PC-3 (cell line): Measurements from ENCODE around the gene SYT1.

Experiments used
- EZH2 ChIP-seq: fragments of 300-600 bp; sonication (generic); IDR thresholded peaks from one replicate; pipeline ENCODE4 v1.6.1; 2017; ENCODE audit warnings: antibody characterized with exemption, mild to moderate bottlenecking, low read length; ENCODE audit not compliant: unreplicated experiment
- EZH2phosphoT487 ChIP-seq: fragments of 300-600 bp; sonication (generic); IDR thresholded peaks from 2 replicates; pipeline ENCODE4 v1.6.1; 2018; ENCODE audit warnings: mild to moderate bottlenecking, antibody characterized with exemption, low read length, borderline replicate concordance
- TF ChIP-seq, protein P1 (sequence below): fragments of 300-600 bp; sonication (generic); conservative IDR thresholded peaks from 2 replicates; pipeline ENCODE4 v1.5.1; 2017; ENCODE audit warnings: antibody characterized with exemption, low read depth, mild to moderate bottlenecking, low read length

DNA sequence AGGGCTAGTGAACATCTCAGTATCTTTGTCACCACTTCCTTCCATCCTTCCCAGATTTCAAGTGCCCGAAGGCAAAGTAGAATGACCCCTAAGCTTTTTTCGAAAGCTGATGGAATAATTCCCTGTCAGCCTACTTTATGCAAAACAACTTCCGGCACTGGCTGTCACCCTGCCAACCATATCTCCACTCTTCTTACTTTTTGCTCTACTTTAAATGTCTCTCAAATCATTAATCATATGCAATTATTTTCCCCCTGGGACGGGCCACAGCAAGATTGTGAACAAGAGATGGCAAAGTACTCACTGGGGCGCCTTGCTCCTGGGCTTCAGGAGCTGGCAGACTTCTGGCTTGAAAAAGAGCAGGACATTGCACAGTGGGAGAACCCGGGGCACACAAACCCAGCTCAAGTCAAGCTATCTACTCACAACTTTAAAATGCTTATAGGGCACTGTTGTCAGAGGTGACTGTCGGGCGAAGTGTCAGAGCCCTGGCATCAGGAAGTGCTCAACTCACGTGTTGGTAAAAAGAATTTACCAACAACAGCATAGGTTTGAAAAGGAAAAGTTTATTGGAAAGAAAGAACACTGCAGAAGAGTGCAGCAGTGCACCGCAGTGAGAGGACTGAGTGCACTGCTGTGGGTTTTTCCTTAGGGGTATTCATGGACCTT is 452.7 kb downstream of the SYT1 start:
- TF ChIP-seq, protein P1, sequence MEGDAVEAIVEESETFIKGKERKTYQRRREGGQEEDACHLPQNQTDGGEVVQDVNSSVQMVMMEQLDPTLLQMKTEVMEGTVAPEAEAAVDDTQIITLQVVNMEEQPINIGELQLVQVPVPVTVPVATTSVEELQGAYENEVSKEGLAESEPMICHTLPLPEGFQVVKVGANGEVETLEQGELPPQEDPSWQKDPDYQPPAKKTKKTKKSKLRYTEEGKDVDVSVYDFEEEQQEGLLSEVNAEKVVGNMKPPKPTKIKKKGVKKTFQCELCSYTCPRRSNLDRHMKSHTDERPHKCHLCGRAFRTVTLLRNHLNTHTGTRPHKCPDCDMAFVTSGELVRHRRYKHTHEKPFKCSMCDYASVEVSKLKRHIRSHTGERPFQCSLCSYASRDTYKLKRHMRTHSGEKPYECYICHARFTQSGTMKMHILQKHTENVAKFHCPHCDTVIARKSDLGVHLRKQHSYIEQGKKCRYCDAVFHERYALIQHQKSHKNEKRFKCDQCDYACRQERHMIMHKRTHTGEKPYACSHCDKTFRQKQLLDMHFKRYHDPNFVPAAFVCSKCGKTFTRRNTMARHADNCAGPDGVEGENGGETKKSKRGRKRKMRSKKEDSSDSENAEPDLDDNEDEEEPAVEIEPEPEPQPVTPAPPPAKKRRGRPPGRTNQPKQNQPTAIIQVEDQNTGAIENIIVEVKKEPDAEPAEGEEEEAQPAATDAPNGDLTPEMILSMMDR = no peak
- TF ChIP-seq EZH2 (no peak), EZH2phosphoT487 (no peak)
